GM18873 (cell line): ENCODE data around the gene LCOR.

ENCODE experiments used
- ATAC-seq: cut with Tn5 transposase; IDR thresholded peaks from one replicate; pipeline ENCODE4 v1.9.1; 2021; ENCODE audit warnings: mild to moderate bottlenecking, moderate library complexity, moderate number of reproducible peaks; ENCODE audit not compliant: unreplicated experiment, low FRiP score

LCOR gene

GRCh38 chr10:96878057-96878456 lies 46.0 kb downstream of the LCOR start:
- no peak for ATAC-seq

- no peak for ATAC-seq
Measured at GRCh38 chr10:96880575-96880974, 48.5 kb downstream of the LCOR start.

- ATAC-seq: no peak
Measured at GRCh38 chr10:96889415-96890171, 57.5 kb downstream of the LCOR start.

- ATAC-seq: no peak
Measured at GRCh38 chr10:96890172-96890513, 58.0 kb downstream of the LCOR start.

- no peak for ATAC-seq
Measured at GRCh38 chr10:96890580-96890979, 58.5 kb downstream of the LCOR start.

GRCh38 chr10:96891840-96892239 lies 59.7 kb downstream of the LCOR start:
- no peak for ATAC-seq

- no peak for ATAC-seq
Measured at GRCh38 chr10:96895662-96896424, 63.7 kb downstream of the LCOR start.

GRCh38 chr10:96896884-96897589 lies 64.9 kb downstream of the LCOR start:
- no peak for ATAC-seq

- ATAC-seq: no peak
Measured at GRCh38 chr10:96902117-96902516, 70.0 kb downstream of the LCOR start.

GRCh38 chr10:96902731-96903358 lies 70.7 kb downstream of the LCOR start:
- ATAC-seq: no peak

- ATAC-seq: no peak
Measured at GRCh38 chr10:96904648-96905047, 72.5 kb downstream of the LCOR start.

- ATAC-seq: no peak
Measured at GRCh38 chr10:96906864-96907263, 74.8 kb downstream of the LCOR start.

GRCh38 chr10:96910488-96911395 lies 78.6 kb downstream of the LCOR start:
- no peak for ATAC-seq

GRCh38 chr10:96912405-96912804 lies 80.3 kb downstream of the LCOR start:
- ATAC-seq: no peak

GRCh38 chr10:96913906-96914305 lies 81.8 kb downstream of the LCOR start:
- ATAC-seq: no peak

- ATAC-seq: no peak
Measured at GRCh38 chr10:96917628-96918027, 85.5 kb downstream of the LCOR start.

- ATAC-seq: no peak
Measured at GRCh38 chr10:96918214-96919002, 86.3 kb downstream of the LCOR start.

GRCh38 chr10:96919785-96920430 lies 87.8 kb downstream of the LCOR start:
- ATAC-seq: no peak

GRCh38 chr10:96921655-96922054 lies 89.6 kb downstream of the LCOR start:
- ATAC-seq: no peak
